ENCODE data around the gene FUT7.
A peak's percentile ranks its signal among the peaks of the same experiment; 100 is the strongest.
"Not testable (repeated sequence)": the region's sequence is repeated elsewhere in the genome, so short reads cannot be mapped to it uniquely, and the experiment has no call there.

Gene FUT7

GRCh38 chr9:137037483-137037882 lies 5.6 kb upstream of the FUT7 start:
- H3K4me3 ChIP-seq (ENCODE audit: low read depth, low read length), result no peak overlapping the region
- in situ Hi-C loops (cut with HindIII; ENCODE audit: low sequenced_read_pairs), result loop anchor here (25.0 kb wide), 1 partner anchor 100 kb away; the partner anchor contains the start of genes C8G and FBXW5
- DNase-seq (ENCODE audit: low read depth, low spot score), result no peak
- TF ChIP-seq CTCF (IDR thresholded peaks at IDR 0.05; ENCODE audit: low read depth, low read length), result no peak

GRCh38 chr9:137037035-137037434 lies 5.1 kb upstream of the FUT7 start:
- DNase-seq (ENCODE audit: low read depth, low spot score), result no peak
- H3K4me3 ChIP-seq (ENCODE audit: low read depth, low read length), result no peak overlapping the region
- in situ Hi-C loops (cut with HindIII; ENCODE audit: low sequenced_read_pairs), result loop anchor here (25.0 kb wide), 1 partner anchor 100 kb away; the partner anchor contains the start of genes C8G and FBXW5
- no peak for TF ChIP-seq CTCF (IDR thresholded peaks at IDR 0.05; ENCODE audit: low read depth, low read length)

DNA sequence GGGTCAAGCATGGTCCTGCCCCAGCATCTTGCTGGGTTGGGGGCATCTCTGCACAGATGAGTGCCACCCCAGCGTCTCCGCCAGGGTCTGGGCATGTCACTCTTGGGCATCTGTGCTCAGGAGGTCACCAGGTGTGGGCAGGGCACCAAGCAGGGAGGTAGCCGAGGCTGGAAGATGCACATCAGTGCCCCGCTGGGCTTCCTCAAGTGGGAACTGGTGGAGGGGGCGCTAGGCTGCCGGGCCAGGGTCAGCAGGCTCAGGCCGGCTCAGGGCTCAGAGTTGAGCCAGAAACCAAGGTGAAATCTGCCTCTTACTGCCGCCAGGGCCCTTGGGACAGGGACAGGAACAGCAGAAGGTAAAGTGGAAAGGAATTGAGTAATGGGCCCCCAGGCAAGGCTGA lies 4.0 kb upstream of the FUT7 start:
- no peak for DNase-seq (ENCODE audit: low read depth, low spot score)
- in situ Hi-C loops (cut with HindIII; ENCODE audit: low sequenced_read_pairs), result loop anchor here (25.0 kb wide), 1 partner anchor 99 kb away; the partner anchor contains the start of genes C8G and FBXW5
- no peak for TF ChIP-seq CTCF (IDR thresholded peaks at IDR 0.05; ENCODE audit: low read depth, low read length)
- no peak overlapping the region for H3K4me3 ChIP-seq (ENCODE audit: low read depth, low read length)

GRCh38 chr9:137035507-137035834 lies 3.6 kb upstream of the FUT7 start:
- in situ Hi-C loops (cut with HindIII; ENCODE audit: low sequenced_read_pairs), result loop anchor here (25.0 kb wide), 1 partner anchor 98 kb away; the partner anchor contains the start of genes C8G and FBXW5
- no peak for DNase-seq (ENCODE audit: low read depth, low spot score)
- no peak overlapping the region for H3K4me3 ChIP-seq (ENCODE audit: low read depth, low read length)
- no peak for TF ChIP-seq CTCF (IDR thresholded peaks at IDR 0.05; ENCODE audit: low read depth, low read length)

DNA sequence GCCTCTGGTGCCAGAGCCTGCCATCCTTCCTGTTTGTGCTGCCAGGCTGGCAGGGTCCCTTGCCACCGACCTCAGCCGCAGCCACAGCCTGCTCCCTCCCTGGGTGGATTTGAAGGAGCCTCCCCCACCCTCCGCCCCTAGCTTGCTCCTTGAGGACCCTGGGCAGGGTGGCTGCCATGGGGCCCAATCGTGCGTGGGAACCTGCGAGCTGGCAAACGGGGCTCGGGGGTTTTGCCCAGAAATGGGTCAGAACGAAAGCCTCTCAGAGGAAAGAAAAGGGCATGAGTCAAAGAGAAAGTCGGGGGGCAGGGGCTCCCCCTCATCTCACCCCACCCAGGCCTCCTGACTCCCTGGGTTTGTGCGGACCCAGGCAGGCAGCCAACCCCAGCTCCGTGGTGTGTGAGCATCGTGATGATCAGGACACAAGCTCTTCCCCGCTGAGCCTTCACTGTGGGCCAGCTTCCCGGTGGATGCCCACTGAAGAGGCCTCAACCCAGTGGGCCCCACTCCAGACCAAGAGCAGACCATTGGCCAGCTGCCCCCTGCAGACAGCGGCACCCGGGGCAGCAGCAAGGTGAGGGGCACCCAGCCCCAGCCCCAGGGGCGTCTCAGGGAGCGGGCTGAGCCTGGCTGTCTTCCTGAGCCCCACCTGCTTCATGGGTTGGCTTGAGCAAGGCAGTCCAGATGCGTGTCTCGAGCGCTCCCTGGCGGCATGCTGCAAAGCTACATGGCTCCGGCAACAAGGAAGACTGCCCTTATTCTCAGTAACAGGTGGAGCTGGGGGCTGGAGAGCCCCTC lies 3.0 kb upstream of the FUT7 start:
- in situ Hi-C loops (cut with HindIII; ENCODE audit: low sequenced_read_pairs), result loop anchor here (25.0 kb wide), 1 partner anchor 98 kb away; the partner anchor contains the start of genes C8G and FBXW5
- TF ChIP-seq CTCF (IDR thresholded peaks at IDR 0.05; ENCODE audit: low read depth, low read length), result peak; percentile 98
- DNase-seq (ENCODE audit: low read depth, low spot score), result peak; percentile 79
- H3K4me3 ChIP-seq (ENCODE audit: low read depth, low read length), result no peak overlapping the region

DNA sequence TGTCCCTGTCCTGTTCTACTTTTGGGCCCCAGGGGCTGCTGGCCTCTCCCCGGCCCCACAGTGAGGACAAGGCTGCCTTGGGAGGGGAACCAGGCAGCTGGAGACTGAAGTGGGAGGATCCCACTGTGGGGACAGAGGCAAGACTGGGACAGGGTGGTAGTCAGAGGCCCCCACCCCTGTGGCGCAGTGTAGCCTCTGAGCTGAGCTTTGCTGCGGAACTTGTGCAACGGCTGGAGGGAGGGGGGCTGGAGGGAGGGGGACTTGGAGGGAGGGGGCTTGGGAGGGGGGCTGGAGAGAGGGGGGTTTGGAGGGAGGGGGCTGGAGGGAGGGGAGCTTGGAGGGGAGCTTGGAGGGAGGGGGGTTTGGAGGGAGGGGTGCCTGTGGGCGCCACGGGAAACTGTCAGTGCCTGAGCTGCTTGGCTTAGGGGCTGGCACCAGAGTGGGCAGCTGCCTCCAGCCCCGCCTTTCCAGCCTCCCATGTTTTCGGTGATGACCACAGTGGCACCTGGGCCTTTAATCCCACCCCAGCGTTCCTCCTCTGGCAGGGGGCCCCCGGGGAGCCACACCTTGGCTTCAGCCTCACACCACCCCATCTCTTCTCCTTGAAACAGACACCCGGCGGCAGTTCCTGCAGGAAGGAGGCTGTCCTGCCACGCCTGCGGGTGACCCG lies 2.3 kb upstream of the FUT7 start:
- H3K4me3 ChIP-seq (ENCODE audit: low read depth, low read length), result no peak overlapping the region
- in situ Hi-C loops (cut with HindIII; ENCODE audit: low sequenced_read_pairs), result loop anchor here (25.0 kb wide), 1 partner anchor 97 kb away; the partner anchor contains the start of genes C8G and FBXW5
- no peak for DNase-seq (ENCODE audit: low read depth, low spot score)
- no peak for TF ChIP-seq CTCF (IDR thresholded peaks at IDR 0.05; ENCODE audit: low read depth, low read length)

GRCh38 chr9:137033481-137033880 lies 1.6 kb upstream of the FUT7 start:
- in situ Hi-C loops (cut with HindIII; ENCODE audit: low sequenced_read_pairs), result loop anchor here (25.0 kb wide), 1 partner anchor 96 kb away; the partner anchor contains the start of genes C8G and FBXW5
- not testable (repeated sequence) for DNase-seq (ENCODE audit: low read depth, low spot score); H3K4me3 ChIP-seq (ENCODE audit: low read depth, low read length)

Data from astrocyte of the spinal cord (primary cell).